GM23248 (cell line): ENCODE results near the gene C7orf25. TPM values are rescaled to one million over a fixed set of nuclear protein-coding genes. Genes with fewer than 3 reads are reported as not detected.
A peak's percentile ranks its signal among the peaks of the same experiment; 100 is the strongest.

Experiments
- DNase-seq: peaks from one replicate; pipeline ENCODE4 v3.0.0-alpha.2; 2015
- H2AFZ ChIP-seq: fragments of 200-600 bp; sonication (generic); 2 replicates; pipeline ENCODE4 v1.6.1; 2016; ENCODE audit warnings: antibody characterized with exemption
- H3F3A ChIP-seq: fragments of 200-600 bp; sonication (generic); 2 replicates; pipeline ENCODE4 v1.6.1; 2016; ENCODE audit warnings: mild to moderate bottlenecking, antibody characterized with exemption, mixed run types; ENCODE audit not compliant: insufficient read depth
- H3K27ac ChIP-seq: fragments of 200-600 bp; sonication (generic); 2 replicates; pipeline ENCODE4 v1.5.1; 2016; ENCODE audit warnings: mild to moderate bottlenecking
- H3K27me3 ChIP-seq: fragments of 200-600 bp; sonication (generic); replicated peaks from 2 replicates; pipeline ENCODE4 v1.6.1; 2016; ENCODE audit warnings: mild to moderate bottlenecking; ENCODE audit not compliant: insufficient read depth
- H3K36me3 ChIP-seq: fragments of 200-600 bp; sonication (generic); 2 replicates; pipeline ENCODE4 v1.6.1; 2016; ENCODE audit warnings: low read depth, mild to moderate bottlenecking
- H3K4me1 ChIP-seq: fragments of 200-600 bp; sonication (generic); 2 replicates; pipeline ENCODE4 v1.6.1; 2016; ENCODE audit warnings: mild to moderate bottlenecking; ENCODE audit not compliant: insufficient read depth
- H3K4me2 ChIP-seq: fragments of 200-600 bp; sonication (generic); one replicate; pipeline ENCODE4 v1.6.1; 2016; ENCODE audit warnings: mild to moderate bottlenecking; ENCODE audit not compliant: unreplicated experiment
- H3K4me3 ChIP-seq: fragments of 200-600 bp; sonication (generic); 2 replicates; pipeline ENCODE4 v1.5.1; 2016; ENCODE audit warnings: mild to moderate bottlenecking
- H3K79me2 ChIP-seq: fragments of 200-600 bp; sonication (generic); 2 replicates; pipeline ENCODE4 v1.6.1; 2016; ENCODE audit warnings: mild to moderate bottlenecking; ENCODE audit not compliant: insufficient read depth
- H3K9ac ChIP-seq: fragments of 200-600 bp; sonication (generic); 2 replicates; pipeline ENCODE4 v1.6.1; 2016; ENCODE audit warnings: mild to moderate bottlenecking
- H3K9me2 ChIP-seq: fragments of 200-600 bp; sonication (generic); 2 replicates; pipeline ENCODE4 v1.6.1; 2016; ENCODE audit warnings: mixed run types, mild to moderate bottlenecking, moderate library complexity; ENCODE audit not compliant: insufficient read depth
- H3K9me3 ChIP-seq: fragments of 200-600 bp; sonication (generic); one replicate; pipeline ENCODE4 v1.6.1; 2017; ENCODE audit warnings: low read depth
- H4K20me1 ChIP-seq: fragments of 200-600 bp; sonication (generic); 2 replicates; pipeline ENCODE4 v1.6.0; 2016; ENCODE audit not compliant: insufficient read depth
- EZH2 ChIP-seq: fragments of 200-600 bp; sonication (generic); IDR thresholded peaks from 2 replicates; pipeline ENCODE4 v1.6.1; 2018; ENCODE audit warnings: antibody characterized with exemption, mild to moderate bottlenecking; ENCODE audit not compliant: insufficient read depth, poor library complexity, severe bottlenecking
- EZH2phosphoT487 ChIP-seq: fragments of 200-600 bp; sonication (generic); IDR thresholded peaks from 2 replicates; pipeline ENCODE4 v1.6.1; 2018; ENCODE audit warnings: antibody characterized with exemption, moderate library complexity, mild to moderate bottlenecking, low read depth; ENCODE audit not compliant: insufficient read depth
- WGBS, 2 experiments: methylation state at CpG; one replicate each; pipeline ENCODE4 v1.1.6; 2015 to 2017; ENCODE audit warnings: low lambda C conversion rate in 2 of 2, low coverage in 1 of 2; ENCODE audit errors: missing lambda C conversion rate in 2 of 2; 5-methylcytosine and 5-hydroxymethylcytosine counted together
- in situ Hi-C: fragments of 300-500 bp; cut with MboI; formaldehyde crosslinking; loops from 2 replicates; pipeline ENCODE4 v1.15.0; 2020
- polyA plus RNA-seq: library from polyadenylated mRNA; unstranded; fragments of >200 nt; fragmentation: Nextera tagmentation; extraction: Ambion mirVana; gene quantifications from 2 replicates; pipeline ENCODE4 v1.2.1, GENCODE V29; 2016
- total RNA-seq: library from RNA; depleted of rRNA; stranded (reverse); fragments of >200 nt; shearing (Covaris generic); gene quantifications from 2 replicates; pipeline ENCODE4 v1.2.3, GENCODE V29; 2014; rRNA removed

C7orf25 gene
- total RNA-seq (11.1 and 19.3 TPM in 2 replicates), polyA plus RNA-seq (4.2 and 6.3 TPM in 2 replicates)

GRCh38 chr7:42911454-42912447 lies at the start of gene C7orf25:
Gene C7orf25, minus strand, starts transcription at chr7:42912070. Its CDS starts 1,170 bp downstream, at chr7:42910900.
- H3K4me1 ChIP-seq: peaks cover 32% of the 10 kb centered on the region
- in situ Hi-C loops: no loop called here

DNA sequence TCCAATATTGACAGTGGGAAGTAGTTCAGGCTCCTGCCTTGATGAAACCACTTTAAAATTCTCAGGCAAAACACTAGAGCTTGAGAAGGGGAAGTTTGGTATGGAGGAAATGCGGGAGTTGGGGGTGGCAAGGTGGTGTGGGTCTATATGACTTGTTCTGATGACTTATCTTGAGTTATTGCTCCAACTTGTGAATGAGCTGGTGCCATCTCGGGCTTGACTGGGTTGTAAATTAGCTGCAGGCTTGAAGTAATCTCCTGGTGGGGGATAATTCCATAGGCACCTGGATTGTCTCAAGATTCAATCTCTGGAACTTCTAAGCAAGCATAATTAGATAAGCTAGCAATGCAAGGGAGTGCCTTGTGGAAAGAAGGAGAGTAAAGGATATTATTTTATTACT lies 49.3 kb upstream of the C7orf25 start:
- Histone ChIP-seq H3K36me3 (no peaks in the 10 kb centered on the region), H3K9me3 (no peaks in the 10 kb centered on the region), H3F3A (peaks cover 7% of the 10 kb centered on the region; the same call in 1 of the 2 replicates), H2AFZ (no peak overlapping the region), H3K9me2 (no peaks in the 10 kb centered on the region), H3K79me2 (no peaks in the 10 kb centered on the region), H3K27ac (no peak overlapping the region), H3K4me2 (no peak overlapping the region), H4K20me1 (no peaks in the 10 kb centered on the region), H3K4me3 (no peak overlapping the region), H3K4me1 (peaks cover 12% of the 10 kb centered on the region), H3K27me3 (no peaks in the 10 kb centered on the region), H3K9ac (no peak overlapping the region)
- TF ChIP-seq EZH2 (no peak), EZH2phosphoT487 (no peak)
- in situ Hi-C loops: no loop called here
- 82 to 93% methylated on average over 2 of the region's 2 CpGs for WGBS, 2 experiments
- no peak for DNase-seq

More at GRCh38 chr7:42911454-42912447, at the start of gene C7orf25:
- Histone ChIP-seq H3F3A (peaks cover 36% of the 10 kb centered on the region), H2AFZ (peak within 1 kb of the TSS; percentile 88), H3K9ac (peak within 1 kb of the TSS; percentile 80), H3K9me2 (no peaks in the 10 kb centered on the region), H3K4me3 (peak within 1 kb of the TSS; percentile 90), H3K4me2 (peak within 1 kb of the TSS; percentile 74), H3K27me3 (no peaks in the 10 kb centered on the region), H4K20me1 (no peaks in the 10 kb centered on the region), H3K27ac (peak within 1 kb of the TSS; percentile 19), H3K36me3 (peaks cover 2% of the 10 kb centered on the region; the same call in 1 of the 2 replicates), H3K9me3 (no peaks in the 10 kb centered on the region), H3K79me2 (peaks cover 16% of the 10 kb centered on the region; the same call in 1 of the 2 replicates)
- peak; percentile 97 for DNase-seq
- TF ChIP-seq EZH2 (no peak), EZH2phosphoT487 (no peak)
- WGBS, 2 experiments: 0 to 1% methylated on average over 60 to 80 of the region's 95 CpGs

DNA sequence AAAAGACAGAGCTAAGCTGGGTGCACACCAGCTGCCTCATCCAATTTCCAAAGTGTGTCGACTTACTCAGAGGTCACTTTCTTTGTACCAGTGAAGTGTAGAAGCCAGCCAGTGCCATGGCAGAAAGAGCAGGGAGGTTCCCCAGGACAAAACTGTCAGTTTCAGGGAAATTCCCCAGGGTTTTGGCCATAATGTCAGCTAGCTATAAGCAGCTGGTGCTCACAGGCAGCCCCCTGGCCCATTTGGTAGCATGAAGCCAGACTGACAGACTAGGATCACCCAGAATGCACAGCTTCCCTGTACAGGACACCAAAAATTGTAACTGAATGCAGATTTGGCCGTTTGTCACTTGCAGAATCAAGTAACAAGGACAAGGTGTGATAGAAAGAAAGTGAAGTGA lies 48.9 kb upstream of the C7orf25 start:
- 67 to 71% methylated on average over 2 of the region's 2 CpGs for WGBS, 2 experiments
- Histone ChIP-seq H3K4me3 (no peak overlapping the region), H3K27me3 (no peaks in the 10 kb centered on the region), H3K4me2 (no peak overlapping the region), H3K27ac (no peak overlapping the region), H3K4me1 (peaks cover 12% of the 10 kb centered on the region), H3K9me2 (no peaks in the 10 kb centered on the region), H3K36me3 (no peaks in the 10 kb centered on the region), H3K9me3 (no peaks in the 10 kb centered on the region), H2AFZ (no peak overlapping the region), H3F3A (peaks cover 7% of the 10 kb centered on the region; the same call in 1 of the 2 replicates), H3K79me2 (no peaks in the 10 kb centered on the region), H4K20me1 (no peaks in the 10 kb centered on the region), H3K9ac (no peak overlapping the region)
- in situ Hi-C loops: no loop called here
- no peak for DNase-seq
- TF ChIP-seq EZH2: no peak
- TF ChIP-seq EZH2phosphoT487: no peak

DNA sequence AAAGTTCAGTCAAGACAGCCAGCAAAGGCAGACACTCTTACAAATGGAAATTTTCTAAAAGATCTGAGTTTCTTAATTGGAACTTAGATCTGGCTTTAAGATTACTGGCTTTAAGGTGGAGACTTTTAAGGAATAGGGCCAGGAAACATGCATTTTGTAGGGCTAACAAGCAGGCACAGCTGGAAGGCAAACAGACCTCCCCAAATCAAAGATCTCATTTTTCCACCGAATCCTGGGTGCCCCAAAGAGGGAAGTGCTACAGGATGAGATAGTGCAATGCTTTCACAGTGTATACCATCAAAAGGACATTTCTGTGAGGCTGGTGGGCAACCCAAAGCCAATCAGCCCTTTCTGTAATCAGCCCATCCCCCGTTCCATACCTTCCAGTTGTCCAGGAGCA lies 47.7 kb upstream of the C7orf25 start:
- no peak overlapping the region for H2AFZ ChIP-seq
- H3K27me3 ChIP-seq: no peaks in the 10 kb centered on the region
- H3K36me3 ChIP-seq: no peaks in the 10 kb centered on the region
- no peak overlapping the region for H3K27ac ChIP-seq
- no peaks in the 10 kb centered on the region for H4K20me1 ChIP-seq
- H3K9ac ChIP-seq: no peak overlapping the region
- peaks cover under 1% of the 10 kb centered on the region for H3K4me1 ChIP-seq
- WGBS, 2 experiments: 63 to 74% methylated on average over 2 of the region's 2 CpGs
- H3K4me3 ChIP-seq: no peak overlapping the region
- no peaks in the 10 kb centered on the region for H3K79me2 ChIP-seq
- H3F3A ChIP-seq: peaks cover 3% of the 10 kb centered on the region; the same call in 1 of the 2 replicates
- in situ Hi-C loops: no loop called here
- H3K4me2 ChIP-seq: no peak overlapping the region
- H3K9me2 ChIP-seq: no peaks in the 10 kb centered on the region
- no peaks in the 10 kb centered on the region for H3K9me3 ChIP-seq
- DNase-seq: no peak
- TF ChIP-seq EZH2phosphoT487 (no peak), EZH2 (no peak)
